Thymus (tissue), 11 donors: ENCODE measurements around the gene GARIN5B. TPM values are rescaled to one million over a fixed set of nuclear protein-coding genes. Genes with fewer than 3 reads are reported as not detected.
A peak's percentile ranks its signal among the peaks of the same experiment; 100 is the strongest.
"Not testable (repeated sequence)": the region's sequence is repeated elsewhere in the genome, so short reads cannot be mapped to it uniquely, and the experiment has no call there.

ENCODE experiments used
- DNase-seq, 9 donors: peaks; one replicate each; pipeline ENCODE4 v3.0.0-alpha.2; 2013; ENCODE audit warnings: low spot score in 9 of 9, low read depth in 6 of 9, missing footprints in 1 of 9
- H3K27ac ChIP-seq, 2 donors: one replicate each; pipeline ENCODE4 v1.5.1; 2013; ENCODE audit warnings: control low read depth in 1 of 2, low read depth in 1 of 2, low read length in 1 of 2, mild to moderate bottlenecking in 1 of 2, moderate library complexity in 1 of 2
- H3K27me3 ChIP-seq, 2 donors: one replicate each; pipeline ENCODE4 v1.5.1; 2013; ENCODE audit warnings: low read length in 1 of 2; ENCODE audit not compliant: control insufficient read depth in 2 of 2, insufficient read depth in 1 of 2
- H3K36me3 ChIP-seq, 2 donors: one replicate each; pipeline ENCODE4 v1.5.1; 2013; ENCODE audit warnings: low read length in 1 of 2, mild to moderate bottlenecking in 1 of 2, moderate library complexity in 1 of 2; ENCODE audit not compliant: control insufficient read depth in 2 of 2, insufficient read depth in 2 of 2
- H3K4me1 ChIP-seq, 2 donors: one replicate each; pipeline ENCODE4 v1.5.1; 2013; ENCODE audit warnings: low read length in 2 of 2; ENCODE audit not compliant: control insufficient read depth in 2 of 2, insufficient read depth in 2 of 2
- H3K4me3 ChIP-seq, 2 donors: one replicate each; pipeline ENCODE4 v1.5.1; 2013; ENCODE audit warnings: low read length in 2 of 2, control low read depth in 1 of 2, mild to moderate bottlenecking in 1 of 2
- H3K9me3 ChIP-seq, 2 donors: one replicate each; pipeline ENCODE4 v1.5.1; 2013; ENCODE audit warnings: low read length in 1 of 2, mild to moderate bottlenecking in 1 of 2; ENCODE audit not compliant: control insufficient read depth in 2 of 2, insufficient read depth in 1 of 2
- WGBS: extraction: QIAGEN DNeasy Blood & Tissue Kit; methylation state at CpG from one replicate; pipeline ENCODE4 v1.1.7; 2013; 5-methylcytosine and 5-hydroxymethylcytosine counted together
- polyA plus RNA-seq: library from polyadenylated mRNA; stranded (reverse); fragments of 200-250 nt; gene quantifications from one replicate; pipeline ENCODE4 v1.2.3, GENCODE V29; 2013
- total RNA-seq: library from RNA; stranded (reverse); fragments of 120-200 nt; gene quantifications from one replicate; pipeline ENCODE4 v1.2.4, GENCODE V29; 2013
- donor health status: healthy.

Gene GARIN5B
- total and polyA plus RNA-seq, 2 donors, result 0.05 TPM; not detected in 1

DNA sequence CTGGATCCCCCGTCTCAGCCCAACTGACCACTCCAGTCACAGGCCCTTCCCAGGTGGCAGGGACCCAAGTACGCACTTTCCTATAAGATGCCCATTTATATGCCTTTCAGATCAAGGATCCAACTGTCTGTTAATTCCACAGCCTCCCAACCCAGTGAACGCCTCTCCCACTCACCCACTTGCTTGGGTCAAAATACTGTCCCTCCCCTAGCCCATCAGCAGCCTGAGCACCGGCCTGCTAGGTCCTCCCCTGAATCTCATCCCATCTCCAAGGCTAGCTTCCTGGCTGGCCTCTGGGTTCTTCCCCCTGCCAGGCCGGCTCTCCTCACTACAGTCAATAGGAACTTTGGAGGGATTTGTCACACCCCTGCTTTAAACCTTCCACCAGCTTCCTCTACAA lies 42.6 kb upstream of the GARIN5B start:
- no peaks in the 10 kb centered on the region for H3K27me3 ChIP-seq
- peaks cover 17 to 26% of the 10 kb centered on the region in 2 donors for H3K4me1 ChIP-seq
- no peak overlapping the region for H3K27ac ChIP-seq
- DNase-seq, result no peak
- peaks cover 44 to 51% of the 10 kb centered on the region in 2 donors for H3K36me3 ChIP-seq
- H3K9me3 ChIP-seq, result peaks cover 1 to 18% of the 10 kb centered on the region in 2 donors
- WGBS, result 95% methylated on average over 5 of the region's 5 CpGs
- peak overlapping the region; percentile 69 to 85 for H3K4me3 ChIP-seq

- Histone ChIP-seq H3K4me3 (no peak overlapping the region), H3K36me3 (peaks cover 53 to 57% of the 10 kb centered on the region in 2 donors), H3K9me3 (no peaks in the 10 kb centered on the region), H3K27ac (no peak overlapping the region), H3K27me3 (no peaks in the 10 kb centered on the region), H3K4me1 (peaks cover 17 to 18% of the 10 kb centered on the region in 2 donors)
- DNase-seq, result no peak
- 97% methylated on average over 2 of the region's 2 CpGs for WGBS
These were observed 39.4 kb upstream of the GARIN5B start for GRCh38 chr19:55402509-55402908.

GRCh38 chr19:55401390-55401789 lies 38.3 kb upstream of the GARIN5B start:
- not testable (repeated sequence) for H3K9me3 ChIP-seq, H3K27ac ChIP-seq, DNase-seq, H3K27me3 ChIP-seq, H3K4me3 ChIP-seq
- Histone ChIP-seq H3K36me3 (peaks cover 52 to 53% of the 10 kb centered on the region in 2 donors), H3K4me1 (peaks cover 11 to 12% of the 10 kb centered on the region in 2 donors)
- WGBS, result 97% methylated on average over 21 of the region's 28 CpGs

GRCh38 chr19:55400281-55401087 lies 37.4 kb upstream of the GARIN5B start:
- Histone ChIP-seq H3K36me3 (peaks cover 43 to 49% of the 10 kb centered on the region in 2 donors), H3K27ac (no peak overlapping the region), H3K4me1 (peaks cover 2 to 3% of the 10 kb centered on the region in 2 donors), H3K4me3 (no peak overlapping the region), H3K27me3 (no peaks in the 10 kb centered on the region), H3K9me3 (no peaks in the 10 kb centered on the region)
- DNase-seq, result no peak
- 95% methylated on average over 14 of the region's 14 CpGs for WGBS

DNA sequence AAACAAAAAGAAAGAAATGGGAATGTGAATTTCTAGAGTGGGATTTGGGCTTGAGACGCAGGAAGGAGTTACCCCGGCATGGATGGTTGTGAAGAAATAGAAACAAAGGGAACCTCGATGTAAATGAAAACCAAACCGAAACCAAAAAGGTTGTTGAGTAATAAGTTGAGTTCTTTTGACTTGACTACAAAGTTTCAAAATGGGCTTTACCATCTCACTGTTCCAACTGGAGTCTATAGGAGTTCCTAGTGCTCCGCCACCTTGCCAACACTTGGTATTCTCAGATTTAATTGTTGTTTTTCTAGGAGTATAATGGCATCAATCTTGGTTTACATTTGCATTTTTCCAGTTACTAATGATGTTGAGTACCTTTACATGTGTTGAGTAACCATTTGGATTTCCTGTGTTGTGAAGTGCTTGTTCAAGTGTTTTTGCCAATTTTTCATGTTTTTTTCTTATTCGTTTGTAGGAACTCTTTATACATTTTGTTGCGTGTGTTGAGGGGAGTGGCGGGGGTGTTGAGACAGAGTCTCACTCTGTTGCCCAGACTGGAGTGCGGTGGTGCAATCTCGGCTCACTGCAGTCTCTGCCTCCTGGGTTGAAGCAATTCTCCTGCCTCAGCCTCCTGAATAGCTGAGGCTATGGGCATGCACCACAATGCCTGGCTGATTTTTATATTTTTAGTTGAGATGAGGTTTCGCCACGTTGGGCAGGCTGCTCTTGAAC lies 35.3 kb upstream of the GARIN5B start:
- Histone ChIP-seq H3K27ac (no peak overlapping the region), H3K4me1 (no peaks in the 10 kb centered on the region), H3K4me3 (no peak overlapping the region)

DNA sequence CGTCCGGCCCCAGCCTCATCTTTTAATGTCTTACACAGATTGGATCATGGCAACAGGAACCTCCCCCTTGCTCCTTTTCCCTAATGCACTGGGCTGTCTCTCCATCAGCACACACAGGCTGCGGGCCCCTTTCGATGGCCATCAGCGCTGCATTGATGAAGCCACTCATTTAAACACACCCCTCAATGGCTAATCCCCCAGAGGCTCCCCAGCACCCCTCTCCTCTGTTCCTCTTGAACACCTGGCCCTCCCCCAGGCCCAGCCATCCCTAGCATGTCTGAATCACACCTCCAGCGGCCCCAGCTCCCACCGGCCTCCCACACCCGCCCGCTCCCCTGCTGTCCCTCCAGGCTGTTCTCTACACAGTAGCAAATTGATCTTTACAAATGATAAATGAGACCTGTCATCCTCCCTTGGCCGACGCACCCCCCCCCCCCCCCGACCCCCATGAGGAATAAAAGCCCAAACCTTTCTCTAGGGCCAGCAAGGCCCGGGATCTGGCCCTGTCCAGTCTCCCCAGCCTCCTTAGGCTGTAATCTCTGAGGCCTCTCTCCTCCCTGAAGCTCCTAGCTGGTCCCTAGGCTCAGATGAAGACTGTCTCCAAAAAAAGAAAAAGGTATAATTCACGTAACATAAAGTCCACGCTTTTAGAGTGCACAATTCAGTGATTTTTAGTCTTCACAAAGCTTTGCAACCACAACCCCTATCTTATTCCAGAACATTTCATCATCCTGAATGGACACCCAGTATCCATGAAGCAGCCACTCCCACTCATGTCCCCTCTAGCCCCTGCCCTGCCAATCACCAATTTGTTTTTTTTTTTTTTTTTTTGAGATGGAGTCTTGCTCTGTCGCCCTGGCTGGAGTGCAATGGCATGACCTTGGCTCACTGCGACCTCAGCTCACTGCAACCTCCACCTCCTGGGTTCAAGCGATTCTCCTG lies 30.0 kb upstream of the GARIN5B start:
- DNase-seq, result no peak
- Histone ChIP-seq H3K27ac (no peak overlapping the region), H3K9me3 (no peaks in the 10 kb centered on the region), H3K4me1 (peaks cover 3 to 15% of the 10 kb centered on the region in 2 donors), H3K27me3 (no peaks in the 10 kb centered on the region), H3K36me3 (peaks cover 34 to 39% of the 10 kb centered on the region in 2 donors), H3K4me3 (no peak overlapping the region)
- WGBS, result 92% methylated on average over 18 of the region's 18 CpGs

More for the DNA sequence above, 35.3 kb upstream of the GARIN5B start:
- 96% methylated on average over 12 of the region's 12 CpGs for WGBS
- no peaks in the 10 kb centered on the region for H3K27me3 ChIP-seq
- H3K9me3 ChIP-seq, result no peaks in the 10 kb centered on the region
- H3K36me3 ChIP-seq, result peaks cover 29 to 36% of the 10 kb centered on the region in 2 donors
- DNase-seq, result no peak

DNA sequence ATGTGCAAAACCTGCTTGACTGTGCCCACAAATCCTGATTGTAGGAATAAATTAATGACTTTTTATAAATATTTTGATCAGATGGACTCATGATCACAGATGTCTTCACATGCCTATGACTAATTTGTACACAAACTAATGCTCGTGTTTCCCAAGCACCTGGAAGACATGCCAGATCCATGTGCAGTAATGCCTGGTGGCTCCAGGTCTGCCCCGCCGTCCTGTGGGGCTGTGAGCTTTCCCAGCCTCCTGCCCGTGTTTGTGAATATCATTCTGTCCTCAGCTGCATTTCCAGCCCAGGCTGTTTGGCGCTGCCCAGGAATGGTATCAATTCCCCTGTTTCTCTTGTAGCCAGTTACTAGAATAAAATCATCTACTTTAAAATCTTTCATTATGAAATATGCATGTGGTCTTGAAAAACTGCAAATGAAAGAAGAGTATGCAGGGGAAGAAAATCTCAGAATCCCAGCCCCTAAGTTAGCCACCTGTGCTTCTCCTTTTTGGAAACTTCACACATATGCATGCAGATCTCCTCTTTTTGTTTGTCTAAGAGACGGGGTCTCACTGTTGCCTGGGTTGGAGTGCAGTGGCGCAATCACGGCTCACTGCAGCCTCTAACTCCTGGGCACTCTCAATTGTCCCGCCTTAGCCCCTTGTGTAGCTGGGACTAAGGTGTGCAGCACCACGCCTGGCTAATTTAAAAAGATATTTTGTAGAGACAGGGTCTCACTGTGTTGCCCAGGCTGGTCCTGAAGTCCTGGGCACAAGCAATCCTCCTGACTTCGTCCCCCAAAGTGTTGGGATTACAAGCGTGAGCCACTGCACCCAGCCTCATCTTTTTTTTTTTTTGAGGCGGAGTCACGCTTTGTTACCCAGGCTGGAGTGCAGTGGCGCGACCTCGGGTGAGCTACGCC lies 28.9 kb upstream of the GARIN5B start:
- 97% methylated on average over 18 of the region's 18 CpGs for WGBS
- Histone ChIP-seq H3K9me3 (no peaks in the 10 kb centered on the region), H3K36me3 (peaks cover 45 to 48% of the 10 kb centered on the region in 2 donors), H3K27ac (peak overlapping the region in 1 of 2 donors; percentile 25), H3K4me1 (peaks cover 13 to 27% of the 10 kb centered on the region in 2 donors), H3K4me3 (no peak overlapping the region), H3K27me3 (no peaks in the 10 kb centered on the region)
- DNase-seq, result no peak

DNA sequence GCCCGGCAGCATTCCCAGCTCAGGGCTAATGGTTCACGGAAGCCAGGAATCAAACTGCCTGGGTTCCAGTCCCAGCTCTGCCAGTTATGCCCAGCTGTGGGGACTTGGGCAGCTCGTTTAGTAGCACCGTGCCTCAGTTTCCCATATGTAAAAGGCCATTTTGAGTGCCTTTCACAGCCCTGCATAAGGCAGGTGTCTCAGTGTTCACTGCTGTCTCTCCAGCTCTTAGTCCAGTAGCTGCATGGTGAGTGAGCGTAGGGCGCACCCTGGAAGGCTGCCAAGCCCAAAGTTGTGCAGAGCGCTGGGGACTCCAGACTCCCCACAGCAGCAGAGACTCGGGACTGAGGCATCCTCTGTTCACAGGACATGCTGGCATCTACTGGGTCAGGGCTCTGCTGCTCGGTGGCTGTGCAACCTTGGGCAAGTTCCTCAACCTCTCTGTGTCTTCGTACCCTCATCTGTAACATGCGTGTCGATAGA lies 28.2 kb upstream of the GARIN5B start:
- Histone ChIP-seq H3K4me3 (no peak overlapping the region), H3K27me3 (no peaks in the 10 kb centered on the region), H3K9me3 (no peaks in the 10 kb centered on the region), H3K27ac (no peak overlapping the region), H3K36me3 (peaks cover 48 to 51% of the 10 kb centered on the region in 2 donors), H3K4me1 (peaks cover 16 to 33% of the 10 kb centered on the region in 2 donors)
- WGBS, result 93% methylated on average over 12 of the region's 12 CpGs
- no peak for DNase-seq
